ENCODE results near the gene MEF2B. TPM values are rescaled to one million over a fixed set of nuclear protein-coding genes. Genes with fewer than 3 reads are reported as not detected.

MEF2B gene
- total RNA-seq, 4 donors from 2014 or later: 0.88 TPM; not detected in 3

DNA sequence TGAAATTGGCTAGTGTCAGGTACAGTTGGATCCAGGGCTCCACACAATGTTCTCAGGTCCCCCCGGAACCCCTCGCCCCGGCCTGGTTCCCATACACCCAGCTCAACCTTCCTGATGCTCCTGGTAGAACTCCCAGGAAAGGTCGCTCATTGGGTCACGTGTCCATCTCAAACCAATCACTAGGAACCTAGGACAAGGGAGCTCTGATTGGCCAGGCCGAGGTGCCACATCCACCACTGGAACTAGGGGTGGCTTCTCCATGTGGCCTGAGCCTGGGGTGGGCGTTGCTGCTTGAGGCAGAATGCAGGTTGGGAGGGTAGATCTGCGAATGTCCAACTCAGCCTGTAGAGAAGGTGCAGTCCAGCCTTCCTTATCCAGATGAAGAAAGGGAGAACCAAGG, 6.9 kb upstream of the MEF2B start:
- TF ChIP-seq, protein P1, sequence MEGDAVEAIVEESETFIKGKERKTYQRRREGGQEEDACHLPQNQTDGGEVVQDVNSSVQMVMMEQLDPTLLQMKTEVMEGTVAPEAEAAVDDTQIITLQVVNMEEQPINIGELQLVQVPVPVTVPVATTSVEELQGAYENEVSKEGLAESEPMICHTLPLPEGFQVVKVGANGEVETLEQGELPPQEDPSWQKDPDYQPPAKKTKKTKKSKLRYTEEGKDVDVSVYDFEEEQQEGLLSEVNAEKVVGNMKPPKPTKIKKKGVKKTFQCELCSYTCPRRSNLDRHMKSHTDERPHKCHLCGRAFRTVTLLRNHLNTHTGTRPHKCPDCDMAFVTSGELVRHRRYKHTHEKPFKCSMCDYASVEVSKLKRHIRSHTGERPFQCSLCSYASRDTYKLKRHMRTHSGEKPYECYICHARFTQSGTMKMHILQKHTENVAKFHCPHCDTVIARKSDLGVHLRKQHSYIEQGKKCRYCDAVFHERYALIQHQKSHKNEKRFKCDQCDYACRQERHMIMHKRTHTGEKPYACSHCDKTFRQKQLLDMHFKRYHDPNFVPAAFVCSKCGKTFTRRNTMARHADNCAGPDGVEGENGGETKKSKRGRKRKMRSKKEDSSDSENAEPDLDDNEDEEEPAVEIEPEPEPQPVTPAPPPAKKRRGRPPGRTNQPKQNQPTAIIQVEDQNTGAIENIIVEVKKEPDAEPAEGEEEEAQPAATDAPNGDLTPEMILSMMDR (IDR thresholded peaks at IDR 0.05; ENCODE audit: low read depth): no peak

DNA sequence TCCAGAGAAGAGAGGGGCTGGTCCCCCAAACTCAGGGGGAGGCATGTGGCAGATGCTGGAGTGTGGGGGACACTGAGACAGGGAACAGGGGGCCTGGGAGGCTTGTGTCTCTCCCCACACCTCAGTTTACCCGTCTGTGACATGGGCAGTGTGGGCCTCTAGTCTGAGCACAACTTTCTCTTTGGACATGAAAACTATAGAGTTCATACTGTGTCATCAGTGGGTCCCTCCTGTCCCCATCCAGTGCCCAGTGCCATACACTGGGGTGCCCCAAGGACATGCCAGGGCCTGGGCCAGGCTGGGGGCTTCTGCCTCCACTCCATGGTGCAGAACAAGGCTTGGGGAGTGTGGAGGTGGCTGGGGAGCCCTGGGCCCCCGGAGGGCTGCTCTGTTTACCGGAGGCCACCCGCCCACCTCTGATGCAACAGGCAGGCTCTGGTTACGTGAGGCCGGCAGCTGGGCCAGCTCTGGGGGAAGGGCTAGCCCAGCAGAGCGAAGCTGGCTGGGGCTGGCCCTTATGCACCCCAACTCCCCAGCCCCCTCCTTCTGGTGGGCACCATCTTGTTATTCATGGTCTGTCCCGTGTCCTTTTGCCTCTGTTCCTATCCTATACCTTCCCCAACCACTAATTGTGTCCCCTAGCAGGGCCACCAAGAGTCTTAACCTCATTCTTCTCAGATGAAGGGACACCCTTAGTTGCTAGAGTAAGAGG, 1.9 kb upstream of the MEF2B start:
- TF ChIP-seq, protein P1 (IDR thresholded peaks at IDR 0.05; ENCODE audit: low read depth): no peak

DNA sequence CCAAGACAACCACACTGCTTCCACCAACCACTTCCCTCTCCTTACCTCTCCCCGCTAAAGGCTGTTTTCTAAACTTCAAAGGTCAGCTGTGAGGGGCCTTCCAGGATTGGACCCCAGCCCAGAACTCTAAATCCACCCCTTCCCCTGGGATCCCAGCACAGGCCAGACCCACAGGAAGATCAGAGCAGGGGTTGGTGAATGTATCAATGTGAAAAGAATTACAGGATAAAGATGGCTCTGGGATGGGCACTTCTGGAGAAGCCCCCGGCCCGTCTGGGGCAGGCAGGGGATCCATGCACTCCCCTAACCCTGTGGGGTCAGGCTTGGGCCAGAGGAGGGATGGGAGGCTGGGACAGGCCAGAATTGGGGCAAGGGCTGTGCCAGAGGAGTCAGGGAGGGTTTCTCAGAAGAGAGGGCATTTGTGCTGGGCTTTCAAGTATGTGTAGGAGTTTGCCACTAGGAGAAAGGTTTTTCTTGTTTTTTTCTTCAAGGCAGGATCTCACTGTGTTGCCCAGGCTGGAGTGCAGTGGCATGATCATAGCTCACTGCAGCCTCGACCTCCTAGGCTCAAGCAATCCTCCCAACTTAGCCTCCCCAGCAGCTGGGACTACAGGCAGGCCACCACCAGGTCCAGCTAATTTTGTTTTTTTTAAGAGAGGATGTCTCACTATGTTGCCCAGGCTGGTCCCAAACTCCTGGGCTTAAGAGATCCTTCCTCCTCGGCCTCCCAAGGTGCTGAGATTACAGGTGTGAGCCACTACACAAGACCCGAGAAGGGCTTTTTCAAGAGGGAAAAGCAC, 1.0 kb upstream of the MEF2B start:
- TF ChIP-seq, protein P1 (IDR thresholded peaks at IDR 0.05; ENCODE audit: low read depth): no peak

DNA sequence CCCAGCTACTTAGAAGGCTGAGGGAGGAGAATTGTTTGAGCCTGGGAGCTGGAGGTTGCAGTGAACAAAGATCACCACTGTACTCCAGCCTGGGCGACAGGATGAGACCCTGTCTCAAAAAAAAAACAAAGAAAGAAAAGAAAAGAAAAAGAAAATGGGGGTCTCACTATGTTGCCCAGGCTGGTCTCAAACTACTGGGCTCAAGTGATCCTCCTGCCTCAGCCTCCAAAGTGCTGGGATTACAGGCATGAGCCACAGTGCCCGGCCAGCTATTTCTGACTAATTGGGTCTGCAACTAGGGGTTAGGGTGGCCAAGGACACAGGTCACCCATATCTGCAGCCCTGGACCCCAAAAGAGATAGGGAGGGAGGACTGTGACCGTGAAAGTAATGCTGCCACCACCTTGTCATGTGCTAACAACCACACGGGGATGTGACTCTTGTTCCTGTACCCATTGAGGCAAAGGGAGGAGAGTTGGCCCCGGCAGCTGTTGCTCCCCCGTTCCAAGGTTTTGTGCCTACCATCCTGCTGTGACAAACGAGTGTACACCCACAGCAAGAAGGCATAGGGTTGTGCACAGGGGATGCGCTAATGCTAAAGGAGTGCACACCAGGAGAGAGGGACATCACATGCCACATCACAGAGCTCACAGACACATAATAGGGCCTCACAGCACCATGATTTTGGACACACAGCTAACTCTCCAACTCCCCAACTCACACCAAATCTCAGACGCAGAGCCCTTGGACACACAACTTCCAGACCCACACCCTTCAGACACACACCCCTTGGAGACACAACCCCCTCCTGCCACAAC, 619 bp downstream of the MEF2B start:
- TF ChIP-seq, protein P1 (IDR thresholded peaks at IDR 0.05; ENCODE audit: low read depth): no peak

DNA sequence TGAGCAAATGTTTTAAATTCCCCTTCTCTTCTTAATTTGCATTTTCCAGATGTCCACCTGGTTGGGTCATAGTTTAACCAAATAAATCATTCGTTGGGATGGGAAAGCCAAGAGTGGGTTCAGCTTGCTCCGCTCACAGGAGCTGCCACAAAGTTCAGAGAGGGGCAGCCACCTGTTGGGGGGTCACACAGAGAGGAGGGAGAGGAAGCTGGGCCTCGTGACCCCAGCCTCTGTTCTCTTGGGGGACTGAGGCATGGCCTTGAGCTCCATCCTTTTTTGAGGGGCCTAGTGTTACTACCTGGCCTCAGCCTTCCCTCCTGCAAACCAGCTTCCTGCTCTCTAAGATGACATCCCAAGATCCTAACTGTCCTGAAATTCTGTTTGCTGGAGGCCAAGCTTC, 2.5 kb downstream of the MEF2B start:
- TF ChIP-seq, protein P1 (IDR thresholded peaks at IDR 0.05; ENCODE audit: low read depth): no peak

DNA sequence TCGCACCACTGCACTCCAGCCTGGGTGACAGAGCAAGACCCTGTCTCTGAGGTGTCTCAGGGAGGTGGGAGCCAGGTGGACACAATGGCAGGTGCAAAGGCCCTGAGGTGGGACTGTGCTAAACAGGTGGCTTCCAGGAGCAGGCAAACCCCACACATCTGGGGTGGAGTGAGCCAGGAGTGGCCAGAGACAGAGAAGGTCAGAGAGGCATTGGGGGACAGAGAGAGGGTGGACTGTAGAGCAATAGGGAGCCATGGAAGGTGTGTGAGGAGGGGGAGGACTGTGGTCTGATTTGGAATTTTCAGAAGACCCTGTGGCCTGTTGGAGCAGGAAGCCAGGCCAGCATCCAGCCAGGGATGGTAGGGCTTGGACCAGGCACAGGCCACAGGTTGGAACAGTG, 4.7 kb downstream of the MEF2B start:
- TF ChIP-seq, protein P1 (IDR thresholded peaks at IDR 0.05; ENCODE audit: low read depth): no peak

DNA sequence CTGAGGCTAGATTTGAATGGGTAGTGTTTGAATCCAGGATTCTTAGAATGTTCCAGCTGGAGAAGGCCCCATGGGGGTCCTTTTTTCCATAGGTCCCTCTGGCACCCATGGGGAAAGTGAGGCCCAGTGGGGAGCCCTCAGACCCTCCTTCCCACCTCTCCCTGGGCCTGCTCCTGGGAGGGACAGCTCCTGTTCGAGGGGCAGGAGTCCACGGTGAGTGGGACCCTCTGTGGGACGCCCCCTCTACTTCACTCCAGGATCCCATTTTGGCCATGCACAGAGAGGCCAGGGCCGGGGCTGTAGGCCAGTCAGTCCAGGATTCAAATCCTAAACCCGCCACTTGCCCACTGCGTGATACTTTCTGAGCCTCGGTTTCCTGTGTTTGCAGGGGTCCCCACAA, 7.6 kb downstream of the MEF2B start:
- TF ChIP-seq, protein P1 (IDR thresholded peaks at IDR 0.05; ENCODE audit: low read depth): no peak
